HG03097 (cell line): ENCODE results near the gene NDUFV1.
"Not testable (repeated sequence)": the region's sequence is repeated elsewhere in the genome, so short reads cannot be mapped to it uniquely, and the experiment has no call there.

Experiments
- ATAC-seq: cut with Tn5 transposase; IDR thresholded peaks from one replicate; pipeline ENCODE4 v1.9.1; 2021; ENCODE audit not compliant: unreplicated experiment, low FRiP score

The NDUFV1 gene

GRCh38 chr11:67610302-67610868 lies 3.6 kb downstream of the NDUFV1 start:
- ATAC-seq: no peak

GRCh38 chr11:67611165-67611564 lies 4.4 kb downstream of the NDUFV1 start:
- ATAC-seq: no peak

GRCh38 chr11:67611704-67612587 lies 5.2 kb downstream of the NDUFV1 start:
- no peak for ATAC-seq

GRCh38 chr11:67612751-67613150 lies 6.0 kb downstream of the NDUFV1 start:
- ATAC-seq: no peak

- no peak for ATAC-seq
These were observed 6.7 kb downstream of the NDUFV1 start for GRCh38 chr11:67613313-67613959.

GRCh38 chr11:67613960-67614715 lies 7.4 kb downstream of the NDUFV1 start:
- peak; percentile 57 for ATAC-seq

GRCh38 chr11:67614730-67615714 lies 8.3 kb downstream of the NDUFV1 start:
- ATAC-seq: no peak

GRCh38 chr11:67615728-67616430 lies 9.1 kb downstream of the NDUFV1 start:
- no peak for ATAC-seq

GRCh38 chr11:67616431-67617242 lies 9.9 kb downstream of the NDUFV1 start:
- no peak for ATAC-seq

GRCh38 chr11:67617243-67617953 lies 10.7 kb downstream of the NDUFV1 start:
- ATAC-seq: no peak

GRCh38 chr11:67618901-67619659 lies 12.3 kb downstream of the NDUFV1 start:
- ATAC-seq: not testable (repeated sequence)

- ATAC-seq: not testable (repeated sequence)
These were observed 13.2 kb downstream of the NDUFV1 start for GRCh38 chr11:67619683-67620618.

- ATAC-seq: not testable (repeated sequence)
These were observed 13.9 kb downstream of the NDUFV1 start for GRCh38 chr11:67620621-67621020.

GRCh38 chr11:67621928-67622327 lies 15.2 kb downstream of the NDUFV1 start:
- ATAC-seq: not testable (repeated sequence)

GRCh38 chr11:67622905-67623304 lies 16.2 kb downstream of the NDUFV1 start:
- not testable (repeated sequence) for ATAC-seq

GRCh38 chr11:67623795-67624194 lies 17.1 kb downstream of the NDUFV1 start:
- ATAC-seq: not testable (repeated sequence)
